GM18511 (cell line): ENCODE data around the gene TRIM24.

Experiments used
- ATAC-seq: cut with Tn5 transposase; IDR thresholded peaks from one replicate; pipeline ENCODE4 v1.9.1; 2021; ENCODE audit warnings: mild to moderate bottlenecking, moderate library complexity; ENCODE audit not compliant: unreplicated experiment

TRIM24 gene

DNA sequence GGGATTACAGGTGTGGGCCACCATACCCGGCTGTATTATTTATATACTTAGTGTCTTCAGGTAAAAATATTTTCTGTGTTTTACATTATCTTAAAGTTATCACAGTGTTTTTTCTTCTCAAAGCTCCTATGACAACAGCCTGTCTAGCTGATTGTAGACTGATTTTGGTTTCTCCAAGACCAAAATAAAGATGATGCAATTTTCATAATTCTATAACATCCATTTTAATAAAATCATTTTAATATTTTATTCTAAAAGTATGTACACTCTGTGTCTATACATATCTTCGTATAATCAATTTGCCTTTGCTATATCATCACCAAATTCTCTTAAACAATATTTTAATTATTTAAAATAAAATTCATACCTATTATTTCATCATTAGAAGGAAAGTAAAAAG, 108.6 kb downstream of the TRIM24 start:
- ATAC-seq: no peak

DNA sequence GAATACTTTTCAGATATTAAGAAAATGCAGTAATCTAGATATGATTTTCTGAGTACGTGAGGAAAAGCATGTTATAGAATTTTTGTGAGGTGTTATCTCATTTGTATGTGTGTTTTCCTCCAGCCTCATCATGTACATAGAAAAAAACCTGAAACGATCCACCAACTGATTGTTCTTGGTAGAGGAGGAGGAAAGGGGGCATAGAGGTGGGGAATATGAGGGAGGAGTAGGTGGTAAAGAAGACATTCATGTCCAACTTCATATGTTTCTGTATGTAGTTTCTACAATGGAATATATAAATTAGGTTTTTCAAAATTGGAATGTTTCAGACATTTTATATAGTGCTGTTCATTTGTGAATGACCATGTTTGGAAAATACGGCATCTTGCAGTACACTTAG, 109.4 kb downstream of the TRIM24 start:
- no peak for ATAC-seq

DNA sequence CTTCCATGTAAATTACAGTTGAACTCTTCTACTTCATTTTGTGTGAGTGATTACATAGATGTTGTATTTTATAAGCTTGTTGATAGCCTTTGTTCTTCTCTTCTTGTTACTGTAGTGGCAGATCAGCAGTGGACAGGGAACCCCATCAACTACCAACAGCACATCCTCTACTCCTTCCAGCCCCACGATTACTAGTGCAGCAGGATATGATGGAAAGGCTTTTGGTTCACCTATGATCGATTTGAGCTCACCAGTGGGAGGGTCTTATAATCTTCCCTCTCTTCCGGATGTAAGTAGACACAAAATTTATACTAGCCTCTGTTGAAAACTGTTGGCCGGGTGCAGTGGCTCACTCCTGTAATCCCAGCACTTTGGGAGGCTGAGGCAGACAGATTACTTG, 110.7 kb downstream of the TRIM24 start:
- ATAC-seq: no peak

DNA sequence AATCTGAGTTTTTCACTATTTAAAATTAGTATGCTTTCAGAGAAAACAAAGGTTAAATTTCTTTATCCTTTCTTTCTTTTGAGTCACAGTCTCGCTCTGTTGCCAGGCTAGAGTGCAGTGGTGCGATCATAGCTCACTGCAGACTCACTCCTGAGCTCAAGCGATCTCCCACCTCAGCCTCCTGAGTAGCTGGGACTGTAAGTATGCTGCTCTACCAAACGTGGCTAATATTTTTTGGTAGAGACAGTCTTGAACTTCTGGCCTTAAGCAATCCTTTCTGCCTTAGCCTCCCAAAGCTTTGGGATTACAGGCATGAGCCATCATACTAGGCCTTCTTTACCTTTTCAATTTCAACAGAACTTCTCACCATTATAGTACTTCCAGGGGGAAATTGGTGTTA, 113.7 kb downstream of the TRIM24 start:
- no peak for ATAC-seq

DNA sequence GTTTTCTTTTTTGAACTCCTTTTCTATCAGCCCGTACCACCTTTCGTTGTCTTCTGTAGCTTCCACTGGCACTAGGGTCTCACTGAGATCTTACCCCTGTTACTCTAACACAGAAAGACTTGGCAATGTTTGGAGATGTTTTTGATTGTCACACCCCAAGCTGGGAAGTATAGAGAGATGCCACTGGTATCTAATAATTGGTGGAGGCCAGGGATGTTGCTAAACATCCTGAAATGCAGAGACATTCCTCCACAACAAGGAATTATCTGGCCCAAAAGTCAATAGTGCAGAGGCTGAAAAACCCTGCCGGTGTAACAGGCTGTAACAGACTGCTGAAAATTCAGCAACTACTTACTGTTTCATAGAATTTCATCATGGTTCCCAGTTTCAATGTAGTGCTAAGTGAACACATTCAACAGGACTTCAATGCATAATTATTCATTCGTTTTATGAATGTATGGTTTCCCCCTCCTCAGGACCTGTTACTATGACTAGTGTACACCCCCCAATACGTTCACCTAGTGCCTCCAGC, 115.9 kb downstream of the TRIM24 start:
- no peak for ATAC-seq

DNA sequence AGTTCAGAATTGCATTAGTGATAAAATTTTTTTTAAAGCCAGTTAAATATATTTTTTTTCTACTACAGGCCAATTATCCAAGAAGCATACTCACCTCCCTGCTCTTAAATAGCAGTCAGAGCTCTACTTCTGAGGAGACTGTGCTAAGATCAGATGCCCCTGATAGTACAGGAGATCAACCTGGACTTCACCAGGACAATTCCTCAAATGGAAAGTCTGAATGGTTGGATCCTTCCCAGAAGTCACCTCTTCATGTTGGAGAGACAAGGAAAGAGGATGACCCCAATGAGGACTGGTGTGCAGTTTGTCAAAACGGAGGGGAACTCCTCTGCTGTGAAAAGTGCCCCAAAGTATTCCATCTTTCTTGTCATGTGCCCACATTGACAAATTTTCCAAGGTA, 119.1 kb downstream of the TRIM24 start:
- ATAC-seq: no peak

DNA sequence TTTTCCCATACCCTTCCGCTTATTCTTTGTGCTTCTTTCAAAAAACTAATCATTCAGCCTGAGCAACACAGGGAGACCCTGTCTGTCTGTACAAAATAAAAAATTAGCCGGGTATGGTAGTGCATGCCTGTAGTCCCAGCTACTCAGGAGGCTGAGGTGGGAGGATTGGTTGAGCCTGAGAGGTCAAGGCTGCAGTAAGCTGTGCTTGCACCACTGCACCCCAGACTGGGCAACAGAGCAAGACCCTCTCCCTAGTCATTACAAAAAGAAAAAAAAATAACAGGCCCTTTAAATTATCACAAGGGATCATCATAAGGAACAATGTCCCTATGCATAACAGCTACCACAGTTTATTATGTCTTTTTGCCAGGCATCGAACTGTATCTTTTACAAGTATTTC, 119.6 kb downstream of the TRIM24 start:
- no peak for ATAC-seq

DNA sequence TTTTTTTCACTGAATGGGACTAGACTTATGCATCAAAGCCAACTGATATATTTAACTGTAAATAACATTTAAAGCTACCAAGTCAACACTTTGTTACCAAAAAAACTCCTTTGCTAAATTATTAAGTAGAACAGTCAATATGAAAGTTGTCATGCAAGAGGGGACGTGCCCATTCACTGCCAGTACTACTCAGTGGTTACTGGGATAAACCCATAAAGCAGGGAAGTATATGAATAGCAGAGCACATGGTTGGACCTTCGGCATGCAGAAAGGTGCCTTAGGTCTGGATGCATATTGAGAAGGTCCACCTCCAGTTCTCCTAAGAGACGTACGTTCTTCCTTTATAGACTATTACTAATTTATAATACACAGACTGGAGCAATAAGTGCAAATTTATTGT, 121.0 kb downstream of the TRIM24 start:
- ATAC-seq: no peak

DNA sequence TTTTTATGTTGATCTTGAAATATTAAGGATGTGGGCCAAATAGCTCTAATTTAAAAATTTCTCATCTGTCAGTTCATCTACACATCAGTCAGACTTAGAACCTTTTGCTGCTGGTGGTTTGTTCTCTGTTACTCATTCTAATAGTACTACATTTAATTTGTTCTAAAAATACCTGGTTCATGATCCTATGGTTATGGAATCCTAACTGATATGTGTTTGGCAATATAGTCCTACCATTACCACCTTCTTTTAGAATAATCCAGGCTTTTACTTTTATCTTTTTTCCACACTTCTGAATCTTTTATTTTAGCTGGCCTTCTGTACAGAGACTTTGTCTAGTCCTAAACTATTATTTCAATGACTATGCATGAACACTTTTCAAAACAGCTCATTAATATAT, 124.2 kb downstream of the TRIM24 start:
- ATAC-seq: no peak

DNA sequence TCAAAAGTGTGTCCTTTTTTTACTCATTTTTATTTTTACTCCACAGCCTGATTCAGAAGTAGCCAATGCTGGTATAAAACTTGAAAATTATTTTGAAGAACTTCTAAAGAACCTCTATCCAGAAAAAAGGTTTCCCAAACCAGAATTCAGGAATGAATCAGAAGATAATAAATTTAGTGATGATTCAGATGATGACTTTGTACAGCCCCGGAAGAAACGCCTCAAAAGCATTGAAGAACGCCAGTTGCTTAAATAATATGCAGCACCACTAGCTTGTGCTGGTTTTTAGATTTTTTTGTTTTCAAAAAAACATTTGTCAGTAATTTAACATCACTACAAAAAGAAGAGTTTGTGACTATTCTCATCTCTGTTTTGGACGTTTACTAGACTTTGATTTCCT, 124.6 kb downstream of the TRIM24 start:
- no peak for ATAC-seq

DNA sequence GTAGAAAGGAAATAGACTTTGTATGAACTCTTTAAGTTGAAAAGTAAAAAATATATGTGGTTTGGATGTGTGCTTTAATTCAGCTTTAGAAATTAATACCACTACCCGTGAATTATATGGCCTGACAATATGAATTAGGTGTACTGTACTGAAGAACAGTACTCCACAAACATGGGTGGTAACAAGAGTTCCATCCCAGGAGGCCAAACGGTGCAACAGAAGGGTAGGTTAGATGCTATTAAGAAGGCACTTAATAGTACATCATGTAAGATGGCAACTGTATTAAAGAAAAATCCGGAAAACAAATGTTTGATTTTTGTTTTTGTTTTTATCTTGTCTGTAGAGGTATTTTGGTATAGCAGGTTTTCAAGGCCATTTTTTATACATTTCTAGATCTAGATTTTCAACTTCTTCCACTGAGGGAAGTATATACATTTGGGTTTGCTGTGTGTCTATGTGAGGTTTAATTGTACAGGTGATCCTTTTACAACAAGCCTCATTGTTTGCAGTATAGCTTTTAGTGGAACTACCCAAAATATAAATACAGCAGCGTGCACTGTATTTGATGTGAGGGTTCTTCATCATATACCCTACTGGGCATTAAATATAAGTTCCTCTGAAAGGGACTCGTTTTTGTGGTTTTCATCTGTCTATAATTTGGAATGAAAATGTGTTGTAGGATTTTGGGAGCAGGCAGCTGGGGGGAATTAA, 125.4 kb downstream of the TRIM24 start:
- no peak for ATAC-seq

DNA sequence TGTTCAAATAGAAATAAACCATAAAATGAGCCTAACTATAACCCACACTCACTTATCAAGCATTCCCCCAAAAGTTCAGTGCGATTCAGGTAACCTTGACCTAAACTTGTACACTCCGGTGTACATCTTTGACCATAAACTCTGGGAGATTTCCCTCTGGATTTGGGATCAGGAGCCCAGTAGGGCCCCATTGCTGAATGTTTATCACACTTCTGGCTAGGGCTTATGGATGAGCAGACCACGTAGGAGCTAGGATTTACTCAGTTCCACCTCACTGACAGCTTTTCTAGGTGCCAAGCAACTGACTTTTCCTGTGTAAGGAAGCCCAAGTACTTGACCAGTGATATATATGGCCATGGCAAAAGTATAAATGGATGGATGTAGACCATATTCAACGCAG, 127.4 kb downstream of the TRIM24 start:
- no peak for ATAC-seq

DNA sequence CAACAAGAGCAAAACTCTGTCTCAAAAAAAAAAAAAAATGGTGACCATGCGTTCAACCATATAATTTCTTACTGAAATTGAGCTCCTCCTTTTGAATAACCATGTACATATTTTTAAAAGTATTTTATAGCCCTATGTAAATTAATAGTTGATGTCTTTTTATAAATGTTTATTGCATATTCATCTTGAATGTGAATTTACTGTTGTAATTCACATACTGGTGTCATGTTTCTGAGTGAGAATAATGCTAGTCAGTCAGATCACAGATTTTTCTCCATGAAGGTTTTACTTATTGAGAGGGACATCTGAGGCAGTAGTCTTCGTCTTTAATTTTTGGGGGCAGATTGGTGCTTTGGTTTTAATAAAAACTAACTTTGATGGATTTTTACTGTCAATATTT, 128.9 kb downstream of the TRIM24 start:
- ATAC-seq: no peak

DNA sequence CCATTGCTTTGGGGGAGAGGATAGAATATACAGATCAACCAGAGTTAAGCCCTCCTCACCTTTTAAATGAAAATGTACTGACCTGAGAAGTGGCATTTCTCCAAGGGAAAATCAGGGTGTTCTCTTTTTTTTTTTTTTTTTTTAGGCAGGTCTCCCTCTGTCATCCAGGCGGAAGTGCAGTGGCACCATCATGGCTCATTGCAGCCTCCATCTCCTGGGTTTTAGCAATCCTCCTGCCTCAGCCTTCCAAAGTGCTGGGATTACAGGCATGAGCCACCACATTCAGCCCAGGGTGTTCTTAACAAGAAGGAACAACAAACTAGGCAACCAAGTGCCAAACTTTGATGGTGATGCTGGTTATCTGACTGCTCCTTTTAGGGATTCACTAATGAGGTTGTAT, 130.1 kb downstream of the TRIM24 start:
- no peak for ATAC-seq

DNA sequence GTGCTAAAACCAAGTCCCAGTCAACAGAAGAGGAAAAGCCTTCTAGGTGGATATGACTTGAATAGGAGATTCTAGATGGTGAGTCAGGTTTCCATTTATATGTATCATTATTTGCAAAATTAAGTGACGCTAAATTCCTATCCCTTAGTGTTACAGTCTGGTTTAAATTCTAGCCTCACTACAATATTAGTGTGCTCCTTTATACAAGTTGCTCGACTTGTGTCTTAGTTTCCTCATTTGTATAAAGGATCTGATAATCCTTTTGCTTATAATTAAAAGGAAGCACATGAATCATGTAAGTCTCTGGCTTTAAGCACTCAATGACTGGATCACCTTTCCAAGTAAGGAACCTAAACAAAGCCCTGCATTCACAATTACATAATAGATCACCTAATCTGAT, 135.4 kb downstream of the TRIM24 start:
- no peak for ATAC-seq

DNA sequence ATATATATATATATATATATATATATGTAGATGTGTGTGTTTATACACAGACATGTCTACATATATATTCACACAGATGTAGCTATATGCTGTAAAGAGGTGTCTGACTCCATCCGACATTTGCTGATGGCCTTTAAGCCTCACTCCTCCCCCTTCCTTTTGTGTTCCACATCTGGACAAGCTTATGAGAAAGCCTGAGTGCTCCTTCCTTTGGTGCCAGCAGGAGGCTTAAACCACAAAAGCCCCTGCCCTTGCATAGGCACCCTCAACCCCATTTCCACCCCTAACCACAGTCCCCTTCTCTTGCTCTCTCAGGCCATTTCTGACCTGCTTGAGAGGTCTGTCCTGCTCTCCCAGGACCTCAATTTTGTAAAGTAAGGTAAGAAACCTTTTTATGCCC, 142.4 kb downstream of the TRIM24 start:
- ATAC-seq: no peak

DNA sequence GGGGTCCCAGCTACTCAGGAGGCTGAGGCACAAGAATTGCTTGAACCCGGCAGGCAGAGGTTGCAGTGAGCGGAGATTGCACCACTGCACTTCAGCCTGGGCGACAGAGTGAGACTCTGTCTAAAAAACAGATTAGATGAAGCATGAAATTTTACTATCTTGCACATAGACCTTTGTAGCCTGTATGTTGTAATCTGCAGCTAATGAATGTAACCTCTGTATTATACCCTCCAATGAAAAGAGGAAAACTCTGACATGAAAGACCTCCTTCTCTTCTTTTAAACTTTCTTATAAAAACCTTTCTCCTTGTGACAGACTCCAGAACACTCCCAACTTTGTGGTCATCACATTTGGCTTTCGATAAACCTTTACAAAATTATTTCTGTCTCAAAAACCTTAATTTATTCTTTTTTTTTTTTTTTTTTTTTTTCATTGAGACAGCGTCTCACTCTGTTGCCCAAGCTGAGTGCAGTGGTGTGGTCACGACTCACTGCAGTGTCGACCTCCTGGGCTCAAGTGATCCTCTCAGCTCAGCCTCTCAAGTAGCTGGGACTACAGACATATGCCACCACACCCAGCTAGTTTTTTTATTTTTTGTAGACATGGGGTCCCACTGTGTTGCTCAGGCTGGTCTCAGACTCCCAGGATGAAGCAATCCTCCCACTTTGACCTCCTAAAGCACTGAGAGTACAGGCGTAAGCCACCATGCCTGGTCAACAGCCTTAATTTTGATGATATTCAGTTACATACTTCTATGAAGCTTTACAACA, 143.7 kb downstream of the TRIM24 start:
- ATAC-seq: no peak

DNA sequence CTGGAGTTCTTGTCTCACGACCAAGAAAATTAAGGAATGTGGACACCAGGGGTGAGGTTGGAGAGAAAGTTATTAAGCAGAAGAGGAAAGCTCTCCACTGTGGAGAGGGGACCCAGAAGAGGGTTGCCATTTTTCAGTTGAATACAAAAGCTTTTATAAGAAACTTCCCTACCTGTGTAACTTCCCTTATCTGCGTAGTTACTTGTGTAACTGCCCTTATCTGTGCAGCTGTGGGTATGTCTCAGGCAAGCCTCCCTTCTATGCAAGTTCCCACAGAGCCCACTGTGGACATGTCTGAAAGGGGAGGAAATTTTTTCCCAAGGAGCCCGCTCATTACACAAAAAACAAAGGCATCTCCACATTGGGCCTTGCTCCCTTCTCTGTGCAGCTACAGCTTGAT, 146.2 kb downstream of the TRIM24 start:
- ATAC-seq: no peak

DNA sequence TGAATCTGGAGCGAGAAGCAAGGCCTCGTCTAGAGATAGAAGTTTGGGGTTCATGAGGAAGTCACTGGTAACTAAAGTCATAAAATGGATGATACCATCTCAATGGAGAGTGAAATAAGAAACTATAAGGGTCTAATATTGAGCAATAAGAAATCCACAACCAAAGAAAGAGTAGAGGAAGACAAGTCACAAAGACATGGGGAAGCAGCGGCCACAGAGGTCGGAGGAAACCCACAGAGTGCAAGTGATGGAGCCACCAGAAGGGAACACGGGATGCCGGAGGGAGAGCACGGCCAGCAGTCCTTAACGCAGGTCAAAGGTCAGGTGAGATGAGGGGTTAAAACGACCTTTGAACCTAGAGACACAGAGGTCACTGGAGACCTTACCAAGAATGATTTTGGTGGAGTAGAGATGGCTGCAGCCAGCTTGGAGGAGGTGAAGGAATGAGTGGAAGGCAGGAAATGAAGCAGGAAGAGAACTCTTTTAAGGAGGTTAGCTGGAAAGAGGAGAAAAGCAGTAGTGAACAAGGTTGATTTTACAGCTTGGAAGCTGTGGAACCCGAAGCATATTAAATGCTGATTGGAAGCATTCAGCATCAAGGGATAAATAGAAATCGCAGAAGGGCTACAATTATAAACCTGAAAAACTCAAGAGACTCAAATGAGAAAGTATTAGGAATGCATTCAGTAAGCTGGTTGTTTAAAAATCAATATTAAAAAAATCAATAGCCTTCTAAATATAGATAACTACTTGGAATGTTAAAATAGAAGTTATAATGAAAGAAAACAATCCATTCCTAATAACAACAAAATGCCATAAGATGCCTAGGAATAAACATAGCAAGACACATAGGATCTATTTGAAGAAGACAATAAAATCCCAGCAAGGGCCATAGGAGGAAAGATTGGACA, 147.4 kb downstream of the TRIM24 start:
- no peak for ATAC-seq

DNA sequence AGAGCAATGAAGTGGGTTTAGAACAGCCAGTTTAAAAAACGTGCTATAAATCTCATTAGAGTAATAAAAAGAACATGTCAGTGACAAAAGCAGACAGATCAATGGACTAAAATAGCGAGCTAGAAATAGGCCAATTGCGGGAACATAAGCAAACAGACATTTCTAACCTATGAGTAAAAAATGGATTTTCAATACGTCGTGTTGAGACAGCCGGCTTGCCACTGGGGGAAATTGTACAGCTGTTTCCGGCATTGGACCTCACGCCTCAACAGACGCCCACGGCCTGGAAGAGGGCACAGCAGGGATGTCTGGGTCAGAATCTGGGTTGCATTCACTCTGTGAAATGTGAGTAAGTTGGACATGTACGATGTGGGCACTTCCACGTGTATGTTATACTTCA, 148.2 kb downstream of the TRIM24 start:
- no peak for ATAC-seq

DNA sequence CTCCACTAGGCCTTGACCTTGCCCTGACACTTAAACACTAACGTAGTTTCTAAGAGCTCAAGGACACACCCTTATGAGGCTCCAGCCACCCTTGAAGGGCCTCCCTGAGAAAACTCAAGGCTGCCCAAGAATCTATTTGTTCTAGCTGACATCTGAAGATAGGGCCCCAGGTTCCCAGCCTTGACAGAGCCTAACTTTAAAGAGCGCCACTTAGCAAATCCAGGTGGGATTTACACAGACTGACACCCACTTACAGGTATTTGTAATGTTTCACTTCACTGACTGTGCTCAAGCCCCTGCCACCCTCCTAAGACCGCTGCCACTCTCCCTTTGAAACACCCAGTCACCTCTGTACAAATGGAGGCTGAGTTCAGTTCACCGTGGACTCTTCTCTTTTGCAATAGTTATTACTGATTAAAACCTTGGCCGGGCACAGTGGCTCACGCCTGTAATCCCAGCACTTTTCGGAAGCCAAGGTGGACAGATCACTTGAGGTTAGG, 150.7 kb downstream of the TRIM24 start:
- ATAC-seq: no peak
